Activated CD4-positive, alpha-beta T cell treated with anti-CD3 and anti-CD28 coated beads, Interleukin-2, amount 10 ng/mL, durations not matched to agents 7 days and 5 days (primary cell): ENCODE measurements around the gene KPNA6. TPM values are rescaled to one million over a fixed set of nuclear protein-coding genes. Genes with fewer than 3 reads are reported as not detected.

Experiments
- CTCF ChIA-PET: fragments of 350-600 bp; sonication (Branson Sonifier 250); formaldehyde crosslinking; loops from one replicate; lab custom pipeline; 2021; ENCODE audit warnings: antibody characterized with exemption; lab: Charles Lee
- POLR2A ChIA-PET: fragments of 350-600 bp; sonication (Branson Sonifier 250); formaldehyde crosslinking; loops from one replicate; lab custom pipeline; 2021; ENCODE audit warnings: antibody characterized with exemption; lab: Charles Lee
- DNase-seq: peaks from one replicate; pipeline ENCODE4 v3.0.0-alpha.2; 2020
- H3K27ac Mint-ChIP-seq: one replicate; pipeline ENCODE4 v1.8.0; 2021; ENCODE audit warnings: mild to moderate bottlenecking, moderate library complexity, mixed read lengths
- H3K27me3 Mint-ChIP-seq: one replicate; pipeline ENCODE4 v1.8.0; 2021; ENCODE audit warnings: mixed read lengths
- H3K36me3 Mint-ChIP-seq: one replicate; pipeline ENCODE4 v1.8.0; 2021; ENCODE audit warnings: low read depth, mixed read lengths
- H3K4me1 Mint-ChIP-seq: one replicate; pipeline ENCODE4 v1.8.0; 2021; ENCODE audit warnings: mixed read lengths
- H3K4me3 Mint-ChIP-seq: one replicate; pipeline ENCODE4 v1.8.0; 2021; ENCODE audit warnings: mild to moderate bottlenecking, moderate library complexity, mixed read lengths
- H3K9me3 Mint-ChIP-seq: one replicate; pipeline ENCODE4 v1.8.0; 2021; ENCODE audit warnings: mixed read lengths
- microRNA-seq: library from miRNA; unstranded; fragments of <30 nt; microRNA quantifications from one replicate; pipeline ENCODE4 v1.2.0, GENCODE V29; 2021; ENCODE audit warnings: borderline microRNAs expressed, borderline replicate concordance
- total RNA-seq, 2 experiments: library from RNA; stranded (reverse); gene quantifications; one replicate each; pipeline ENCODE4 v1.2.3, GENCODE V29; 2021

The KPNA6 gene
- total RNA-seq, 2 experiments from 2014 or later, result 64.8 to 64.9 TPM

GRCh38 chr1:32215629-32216480 is 108.0 kb downstream of the KPNA6 start:
- DNase-seq, result peak; percentile 74
- CTCF ChIA-PET, result interaction anchor here (0.5 to 2.6 kb wide), 36 partner anchors 9 to 277 kb away, joined by 3 to 19 read pairs (median 5); partner anchors contain the start of genes CCDC28B, HDAC1, IQCC and LCK
- Mint-ChIP-seq H3K27me3 (no peaks in the 10 kb centered on the region), H3K27ac (peak overlapping the region; percentile 80), H3K9me3 (no peaks in the 10 kb centered on the region), H3K4me1 (peaks cover 26% of the 10 kb centered on the region), H3K4me3 (no peak overlapping the region), H3K36me3 (peaks cover 5% of the 10 kb centered on the region)
- POLR2A ChIA-PET, result interaction anchor here (0.6 to 1.2 kb wide), 6 partner anchors 16 to 120 kb away, joined by 3 to 6 read pairs (median 4); partner anchors contain the start of genes CCDC28B, MARCKSL1 and TXLNA

- Mint-ChIP-seq H3K36me3 (peaks cover 5% of the 10 kb centered on the region), H3K27me3 (no peaks in the 10 kb centered on the region), H3K4me1 (peaks cover 33% of the 10 kb centered on the region), H3K27ac (no peak overlapping the region), H3K9me3 (no peaks in the 10 kb centered on the region), H3K4me3 (no peak overlapping the region)
- no peak for DNase-seq
- CTCF ChIA-PET, result interaction anchor here (0.6 to 2.6 kb wide), 20 partner anchors 10 to 204 kb away, joined by 3 to 19 read pairs (median 6); partner anchors contain the start of genes CCDC28B, IQCC, LCK and MARCKSL1
- POLR2A ChIA-PET, result interaction anchor here (0.6 to 1.2 kb wide), 3 partner anchors 10 to 119 kb away, joined by 3 to 4 read pairs (median 4); partner anchors contain the start of genes MARCKSL1 and TXLNA
Observed at GRCh38 chr1:32216566-32216965, 108.7 kb downstream of the KPNA6 start.

- ChIA-PET POLR2A (interaction anchor here (0.7 kb wide), 1 partner anchor 1260 kb away, joined by 6 read pairs; no protein-coding TSS in a partner anchor), CTCF (interaction anchor here (0.7 kb wide), 1 partner anchor 134 kb away, joined by 3 read pairs; no protein-coding TSS in a partner anchor)
- Mint-ChIP-seq H3K27ac (no peak overlapping the region), H3K36me3 (peaks cover 12% of the 10 kb centered on the region), H3K9me3 (no peaks in the 10 kb centered on the region), H3K4me1 (peaks cover 48% of the 10 kb centered on the region), H3K4me3 (no peak overlapping the region), H3K27me3 (no peaks in the 10 kb centered on the region)
- DNase-seq, result no peak
Observed at GRCh38 chr1:32219022-32219421, 111.2 kb downstream of the KPNA6 start.

GRCh38 chr1:32220746-32221580 is 113.1 kb downstream of the KPNA6 start:
- peak overlapping the region; percentile 97 for H3K27ac Mint-ChIP-seq
- H3K4me1 Mint-ChIP-seq, result peaks cover 49% of the 10 kb centered on the region
- DNase-seq, result no peak
- CTCF ChIA-PET, result interaction anchor here (0.8 to 1.4 kb wide), 3 partner anchors 9 to 27 kb away, joined by 3 to 5 read pairs (median 4); no protein-coding TSS in a partner anchor
- H3K4me3 Mint-ChIP-seq, result peak overlapping the region; percentile 99
- no peaks in the 10 kb centered on the region for H3K9me3 Mint-ChIP-seq
- H3K36me3 Mint-ChIP-seq, result peaks cover 20% of the 10 kb centered on the region
- H3K27me3 Mint-ChIP-seq, result no peaks in the 10 kb centered on the region
- POLR2A ChIA-PET, result no interaction called here

- peaks cover 24% of the 10 kb centered on the region for H3K36me3 Mint-ChIP-seq
- H3K9me3 Mint-ChIP-seq, result no peaks in the 10 kb centered on the region
- peak overlapping the region; percentile 97 for H3K27ac Mint-ChIP-seq
- DNase-seq, result no peak
- POLR2A ChIA-PET, result no interaction called here
- CTCF ChIA-PET, result interaction anchor here (1.4 kb wide), 2 partner anchors 15 to 27 kb away, joined by 4 to 5 read pairs; no protein-coding TSS in a partner anchor
- H3K4me1 Mint-ChIP-seq, result peaks cover 46% of the 10 kb centered on the region
- H3K4me3 Mint-ChIP-seq, result peak overlapping the region; percentile 99
- H3K27me3 Mint-ChIP-seq, result no peaks in the 10 kb centered on the region
Observed at GRCh38 chr1:32221581-32221979, 113.7 kb downstream of the KPNA6 start.

- peaks cover 24% of the 10 kb centered on the region for H3K36me3 Mint-ChIP-seq
Observed at GRCh38 chr1:32221980-32222755, 114.3 kb downstream of the KPNA6 start, which contains the start of the genes EIF3I and TMEM234. EIF3I (plus strand) TSS chr1:32222407; CDS start chr1:32222442, 35 bp downstream. TMEM234 (minus strand) TSS chr1:32222353; CDS start chr1:32222322, 31 bp downstream.

GRCh38 chr1:32223683-32224082 is 115.8 kb downstream of the KPNA6 start:
- Mint-ChIP-seq H3K4me1 (peaks cover 46% of the 10 kb centered on the region), H3K9me3 (no peaks in the 10 kb centered on the region), H3K36me3 (peaks cover 39% of the 10 kb centered on the region)

More at GRCh38 chr1:32221980-32222755, 114.3 kb downstream of the KPNA6 start, which contains the start of the genes EIF3I and TMEM234:
- Mint-ChIP-seq H3K27me3 (no peaks in the 10 kb centered on the region), H3K4me1 (peaks cover 43% of the 10 kb centered on the region), H3K27ac (peak within 1 kb of the TSS; percentile 97), H3K9me3 (no peaks in the 10 kb centered on the region), H3K4me3 (peak within 1 kb of the TSS; percentile 99)
- ChIA-PET CTCF (interaction anchor here (0.6 to 1.4 kb wide), 2 partner anchors 37 to 476 kb away, joined by 3 to 5 read pairs; no protein-coding TSS in a partner anchor), POLR2A (no interaction called here)
- DNase-seq, result peak; percentile 96

GRCh38 chr1:32224285-32224684 is 116.4 kb downstream of the KPNA6 start:
- POLR2A ChIA-PET, result no interaction called here
- peaks cover 40% of the 10 kb centered on the region for H3K36me3 Mint-ChIP-seq
- DNase-seq, result no peak
- peak overlapping the region; percentile 42 for H3K4me3 Mint-ChIP-seq
- H3K27ac Mint-ChIP-seq, result peak overlapping the region; percentile 97
- no peaks in the 10 kb centered on the region for H3K27me3 Mint-ChIP-seq
- CTCF ChIA-PET, result interaction anchor here (1.0 to 1.1 kb wide), 2 partner anchors 17 to 70 kb away, joined by 3 to 4 read pairs; no protein-coding TSS in a partner anchor
- peaks cover 46% of the 10 kb centered on the region for H3K4me1 Mint-ChIP-seq
- H3K9me3 Mint-ChIP-seq, result no peaks in the 10 kb centered on the region

More at GRCh38 chr1:32223683-32224082, 115.8 kb downstream of the KPNA6 start:
- POLR2A ChIA-PET, result no interaction called here
- DNase-seq, result no peak
- Mint-ChIP-seq H3K27me3 (no peaks in the 10 kb centered on the region), H3K27ac (peak overlapping the region; percentile 97), H3K4me3 (peak overlapping the region; percentile 99)
- CTCF ChIA-PET, result interaction anchor here (0.8 to 1.4 kb wide), 5 partner anchors 17 to 170 kb away, joined by 3 to 5 read pairs (median 4); partner anchors contain the start of gene BSDC1

Small RNA genes lying within 50 kb of the gene (microRNA-seq; reads per million reads assigned to microRNA genes)
- gene MIR5585, result not detected

Other genes starting within 250 kb of the KPNA6 start
- 100 to 1,000 TPM; 334 to 347 TPM for gene PTP4A2, start 169.7 kb upstream of the KPNA6 start, total RNA-seq
- gene KHDRBS1, start 94.2 kb upstream of the KPNA6 start, total RNA-seq, result 100 to 1,000 TPM; 174 to 183 TPM
- 10 to 100 TPM; 30.4 to 36.3 TPM for gene TMEM39B, start 35.1 kb upstream of the KPNA6 start, total RNA-seq
- gene TXLNA, start 71.6 kb downstream of the KPNA6 start, total RNA-seq, result 10 to 100 TPM; 64.1 to 65.8 TPM
- 10 to 100 TPM; 33.4 to 36.6 TPM for gene CCDC28B, start 92.5 kb downstream of the KPNA6 start, total RNA-seq
- 1 to 10 TPM; 4.8 to 5.0 TPM for gene IQCC, start 97.6 kb downstream of the KPNA6 start, total RNA-seq
- under 1 TPM; 0.10 TPM for gene DCDC2B, start 101.0 kb downstream of the KPNA6 start, total RNA-seq
- 10 to 100 TPM; 13.2 to 15.0 TPM for gene TMEM234, start 114.3 kb downstream of the KPNA6 start, total RNA-seq
- gene EIF3I, start 114.4 kb downstream of the KPNA6 start, total RNA-seq, result 100 to 1,000 TPM; 173 to 176 TPM
- under 1 TPM; 0.58 to 0.87 TPM for gene FAM167B, start 139.2 kb downstream of the KPNA6 start, total RNA-seq
- 100 to 1,000 TPM; 434 to 495 TPM for gene LCK, start 143.2 kb downstream of the KPNA6 start, total RNA-seq
- gene HDAC1, start 184.0 kb downstream of the KPNA6 start, total RNA-seq, result 100 to 1,000 TPM; 226 to 230 TPM
- 10 to 100 TPM; 31.0 to 31.6 TPM for gene MARCKSL1, start 228.2 kb downstream of the KPNA6 start, total RNA-seq